ENCODE data around the gene ACKR2. TPM values are rescaled to one million over a fixed set of nuclear protein-coding genes. Genes with fewer than 3 reads are reported as not detected.

Gene ACKR2
- total and polyA plus RNA-seq, 5 donors: 1.2 to 2.4 (median 1.5) TPM

DNA sequence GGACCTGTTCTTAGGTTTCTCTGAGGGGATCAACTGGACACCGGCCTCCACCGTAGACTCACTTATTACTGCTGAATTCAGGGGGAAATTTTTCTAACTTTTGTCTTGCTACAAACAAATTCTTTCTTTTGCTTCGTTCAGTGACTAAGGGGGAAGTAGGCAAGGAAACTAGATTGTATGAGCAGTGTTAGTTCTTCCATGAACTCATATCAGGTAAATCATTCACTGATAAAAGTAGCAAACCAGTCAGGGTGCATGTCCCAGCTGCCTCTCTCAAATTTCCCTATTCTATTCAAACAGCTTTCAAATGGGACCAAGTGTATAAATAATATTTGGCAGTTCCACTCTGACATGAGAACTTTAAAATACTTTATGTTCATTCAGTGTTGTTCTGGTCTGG lies 28.8 kb upstream of the ACKR2 start:
- DNase-seq (no peak), ATAC-seq (no peak)
- WGBS: 74% methylated on average over 3 of the region's 3 CpGs
- Histone ChIP-seq H3K27me3 (ENCODE audit: control insufficient read depth, insufficient read depth) (no peaks in the 10 kb centered on the region), H3K9me3 (ENCODE audit: control insufficient read depth, low read length) (no peaks in the 10 kb centered on the region), H3K4me1 (ENCODE audit: control insufficient read depth, insufficient read depth, low read length) (no peaks in the 10 kb centered on the region), H3K27ac (ENCODE audit: low read length) (no peak overlapping the region), H3K4me3 (ENCODE audit: low read length) (no peak overlapping the region)
- intact Hi-C loops (cut with DNase I): loop anchor here in 3 of 4 donors (2.0 to 10.0 kb wide), 3 partner anchors 54 to 102 kb away; no protein-coding TSS in a partner anchor

DNA sequence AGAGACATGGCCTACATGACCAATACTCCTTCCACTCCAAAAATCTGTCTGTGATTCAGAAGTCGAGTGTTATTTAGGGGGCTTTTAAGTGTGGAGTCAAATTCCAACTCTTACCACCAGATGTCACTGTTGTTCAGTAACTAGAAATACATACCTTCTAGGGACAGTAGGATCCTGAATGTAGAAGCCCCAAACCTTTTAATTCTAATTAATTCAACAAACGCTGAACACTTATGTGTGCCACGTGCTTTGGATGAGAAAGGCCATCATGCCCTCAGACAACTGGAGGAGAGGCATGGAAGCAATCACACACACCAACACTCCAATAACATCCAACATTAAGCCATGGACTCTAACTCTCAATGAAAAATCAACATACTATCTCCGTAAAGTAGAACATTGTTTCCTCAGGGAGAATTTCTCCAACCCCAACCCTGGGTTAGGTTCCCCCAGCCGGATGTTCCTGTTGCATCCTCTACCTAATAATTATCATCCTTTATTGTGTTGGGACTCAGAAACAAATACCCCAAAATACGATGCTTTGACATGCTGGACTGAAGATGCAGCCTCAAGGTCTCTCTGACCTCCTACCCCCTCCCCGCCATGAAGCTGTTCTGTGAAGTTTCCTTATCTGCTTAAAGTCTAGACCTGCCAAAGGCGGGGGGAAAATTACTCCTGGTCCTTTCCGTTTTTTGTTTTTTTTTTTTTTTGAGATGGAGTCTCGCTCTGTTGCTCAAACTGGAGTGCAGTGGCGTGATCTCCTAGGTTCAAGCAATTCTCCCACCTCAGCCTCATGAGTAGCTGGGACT lies 28.1 kb upstream of the ACKR2 start:
- H3K27ac ChIP-seq (ENCODE audit: low read length): no peak overlapping the region
- H3K9me3 ChIP-seq (ENCODE audit: control insufficient read depth, low read length): no peaks in the 10 kb centered on the region
- DNase-seq (no peak), ATAC-seq (peak; percentile 67 to 70)
- no peaks in the 10 kb centered on the region for H3K4me1 ChIP-seq (ENCODE audit: control insufficient read depth, insufficient read depth, low read length)
- intact Hi-C loops (cut with DNase I): loop anchor here in 3 of 4 donors (2.0 to 10.0 kb wide), 3 partner anchors 54 to 101 kb away; no protein-coding TSS in a partner anchor
- H3K27me3 ChIP-seq (ENCODE audit: control insufficient read depth, insufficient read depth): no peaks in the 10 kb centered on the region
- no peak overlapping the region for H3K4me3 ChIP-seq (ENCODE audit: low read length)
- 54% methylated on average over 11 of the region's 11 CpGs for WGBS

DNA sequence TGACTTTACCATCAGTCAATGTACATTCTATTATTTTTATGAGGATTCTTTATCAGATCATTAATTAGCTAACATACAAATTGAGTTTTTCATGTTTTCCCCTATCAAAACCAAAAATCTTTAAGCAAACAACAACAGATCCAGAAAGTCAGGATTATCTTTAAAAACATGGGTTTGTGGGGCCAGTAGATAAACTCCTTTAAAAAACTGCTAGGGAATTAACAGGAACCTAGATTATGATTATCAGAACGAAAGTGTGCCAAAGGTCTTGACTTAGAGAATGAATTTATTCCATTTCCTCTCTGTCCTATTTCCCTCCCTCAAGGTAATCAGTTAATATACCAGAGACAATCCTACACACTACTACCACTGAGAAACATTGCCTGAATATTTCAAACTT lies 23.0 kb upstream of the ACKR2 start:
- Histone ChIP-seq H3K9me3 (ENCODE audit: control insufficient read depth, low read length) (no peaks in the 10 kb centered on the region), H3K4me3 (ENCODE audit: low read length) (no peak overlapping the region), H3K27me3 (ENCODE audit: control insufficient read depth, insufficient read depth) (no peaks in the 10 kb centered on the region), H3K4me1 (ENCODE audit: control insufficient read depth, insufficient read depth, low read length) (peaks cover 1% of the 10 kb centered on the region), H3K27ac (ENCODE audit: low read length) (no peak overlapping the region)
- intact Hi-C loops (cut with DNase I): loop anchor here in 2 of 4 donors (10.0 kb wide), 1 partner anchor 49 kb away; no protein-coding TSS in a partner anchor
- 37% methylated on average over 1 of the region's 1 CpG for WGBS
- no peak for DNase-seq
- ATAC-seq: no peak

DNA sequence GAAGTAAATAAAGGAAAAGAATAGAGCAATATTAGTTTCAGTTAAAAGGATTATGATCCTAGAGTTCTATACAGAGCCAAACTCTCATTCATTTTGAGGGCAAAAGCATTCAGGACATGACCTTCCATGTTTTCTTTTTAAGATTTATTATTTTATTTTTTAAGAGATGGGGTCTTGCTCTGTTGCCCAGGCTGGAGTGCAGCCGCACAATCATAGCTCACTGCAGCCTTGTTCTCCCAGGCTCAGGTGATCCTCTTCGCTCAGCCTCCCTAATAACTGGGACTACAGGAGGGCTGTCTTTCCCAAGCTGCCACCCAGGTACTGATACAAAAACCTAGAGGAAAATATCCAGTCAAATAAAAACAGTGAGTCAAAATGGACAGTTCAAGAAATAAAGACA lies 22.6 kb upstream of the ACKR2 start:
- DNase-seq (no peak), ATAC-seq (no peak)
- Histone ChIP-seq H3K4me1 (ENCODE audit: control insufficient read depth, insufficient read depth, low read length) (peaks cover 1% of the 10 kb centered on the region), H3K27me3 (ENCODE audit: control insufficient read depth, insufficient read depth) (no peaks in the 10 kb centered on the region), H3K9me3 (ENCODE audit: control insufficient read depth, low read length) (no peaks in the 10 kb centered on the region), H3K27ac (ENCODE audit: low read length) (no peak overlapping the region), H3K4me3 (ENCODE audit: low read length) (no peak overlapping the region)
- WGBS: 96% methylated on average over 2 of the region's 2 CpGs
- intact Hi-C loops (cut with DNase I): loop anchor here in 2 of 4 donors (10.0 kb wide), 1 partner anchor 48 kb away; no protein-coding TSS in a partner anchor

DNA sequence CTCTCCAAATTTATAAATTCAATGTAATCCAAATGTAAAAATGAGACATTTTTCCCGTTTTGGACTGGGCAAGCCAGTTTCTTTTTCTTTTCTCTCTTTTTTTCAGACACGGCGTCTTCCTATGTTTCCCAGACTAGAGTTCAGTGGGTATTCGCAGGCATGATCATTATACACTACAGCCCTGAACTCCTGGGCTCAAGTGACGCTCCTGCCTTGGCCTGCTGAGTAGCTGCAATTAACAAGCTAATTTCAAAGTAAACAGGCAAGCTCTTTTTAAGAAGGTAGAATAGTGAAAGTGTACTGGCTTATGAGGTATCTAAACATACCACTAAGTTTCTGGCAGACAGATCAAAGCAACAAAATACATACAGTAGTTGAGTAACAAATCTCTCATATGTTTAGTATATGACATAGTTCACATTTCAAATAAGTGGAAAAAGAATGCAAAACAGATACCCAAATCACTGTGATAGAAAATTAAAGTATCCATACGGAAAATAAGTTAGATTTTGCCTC lies 18.5 kb upstream of the ACKR2 start:
- H3K4me1 ChIP-seq (ENCODE audit: control insufficient read depth, insufficient read depth, low read length): peaks cover 3% of the 10 kb centered on the region
- H3K9me3 ChIP-seq (ENCODE audit: control insufficient read depth, low read length): no peaks in the 10 kb centered on the region
- H3K4me3 ChIP-seq (ENCODE audit: low read length): no peak overlapping the region
- DNase-seq (no peak), ATAC-seq (no peak)
- WGBS: 74% methylated on average over 6 of the region's 6 CpGs
- no peaks in the 10 kb centered on the region for H3K27me3 ChIP-seq (ENCODE audit: control insufficient read depth, insufficient read depth)
- intact Hi-C loops (cut with DNase I): no loop called here
- H3K27ac ChIP-seq (ENCODE audit: low read length): no peak overlapping the region

DNA sequence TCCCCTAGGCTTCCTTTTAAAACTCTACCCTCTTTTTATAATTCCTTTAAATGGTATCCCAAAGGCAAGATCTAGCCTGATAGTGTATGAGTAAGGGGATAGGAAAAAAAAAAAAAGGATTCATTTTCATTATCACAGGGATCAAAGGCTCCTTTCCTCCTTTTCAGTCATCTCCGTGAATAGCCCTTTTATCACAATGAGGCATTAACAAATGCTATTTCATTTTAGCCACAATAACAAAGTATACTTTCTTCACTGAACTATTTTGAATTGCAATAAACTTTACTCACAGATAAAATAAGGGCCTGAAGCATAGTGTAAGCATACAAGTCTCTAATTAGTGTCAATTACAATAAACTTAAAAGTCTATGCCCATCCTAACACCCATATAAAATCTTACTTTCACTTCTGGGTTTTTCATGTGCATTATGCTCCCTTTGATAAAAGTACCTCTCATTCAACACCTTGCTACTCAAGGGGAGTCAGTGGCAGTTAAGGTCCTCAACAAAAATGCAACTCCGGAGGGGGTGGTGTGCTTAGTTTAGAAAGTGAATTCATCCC lies 13.5 kb upstream of the ACKR2 start:
- Histone ChIP-seq H3K27ac (ENCODE audit: low read length) (no peak overlapping the region), H3K4me1 (ENCODE audit: control insufficient read depth, insufficient read depth, low read length) (peaks cover 1% of the 10 kb centered on the region), H3K9me3 (ENCODE audit: control insufficient read depth, low read length) (no peaks in the 10 kb centered on the region), H3K27me3 (ENCODE audit: control insufficient read depth, insufficient read depth) (no peaks in the 10 kb centered on the region), H3K4me3 (ENCODE audit: low read length) (no peak overlapping the region)
- intact Hi-C loops (cut with DNase I): no loop called here
- no peak for DNase-seq
- ATAC-seq: no peak
- 88% methylated on average over 2 of the region's 2 CpGs for WGBS

DNA sequence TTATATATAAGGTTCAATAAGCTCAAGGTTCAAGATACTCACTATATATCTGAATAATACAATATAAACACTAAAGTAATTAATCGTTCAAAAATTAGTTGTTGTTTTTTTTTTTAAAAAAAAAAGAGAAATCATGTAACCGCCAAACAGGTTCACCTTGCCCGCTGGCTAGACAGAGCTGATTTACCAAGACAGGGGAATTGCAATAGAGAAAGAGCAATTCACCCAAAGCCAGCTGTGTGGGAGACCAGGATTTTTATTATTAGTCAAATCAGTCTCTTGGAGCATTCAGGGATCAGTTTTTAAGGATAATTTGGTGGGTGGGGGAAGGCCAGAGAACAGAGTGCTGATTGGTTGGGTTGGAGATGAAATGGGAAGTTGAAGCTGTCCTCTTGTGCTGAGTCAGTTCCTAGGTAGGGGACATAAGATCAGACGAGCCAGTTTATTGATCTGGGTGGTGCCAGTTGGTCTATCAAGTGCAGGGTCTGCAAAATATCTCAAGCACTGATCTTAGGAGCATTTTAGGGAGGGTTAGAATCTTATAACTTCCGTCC lies 12.8 kb upstream of the ACKR2 start:
- ATAC-seq (no peak), DNase-seq (no peak)
- 93% methylated on average over 4 of the region's 5 CpGs for WGBS
- peaks cover 1% of the 10 kb centered on the region for H3K4me1 ChIP-seq (ENCODE audit: control insufficient read depth, insufficient read depth, low read length)
- H3K27me3 ChIP-seq (ENCODE audit: control insufficient read depth, insufficient read depth): no peaks in the 10 kb centered on the region
- intact Hi-C loops (cut with DNase I): no loop called here
- H3K9me3 ChIP-seq (ENCODE audit: control insufficient read depth, low read length): no peaks in the 10 kb centered on the region
- H3K27ac ChIP-seq (ENCODE audit: low read length): no peak overlapping the region
- H3K4me3 ChIP-seq (ENCODE audit: low read length): no peak overlapping the region

DNA sequence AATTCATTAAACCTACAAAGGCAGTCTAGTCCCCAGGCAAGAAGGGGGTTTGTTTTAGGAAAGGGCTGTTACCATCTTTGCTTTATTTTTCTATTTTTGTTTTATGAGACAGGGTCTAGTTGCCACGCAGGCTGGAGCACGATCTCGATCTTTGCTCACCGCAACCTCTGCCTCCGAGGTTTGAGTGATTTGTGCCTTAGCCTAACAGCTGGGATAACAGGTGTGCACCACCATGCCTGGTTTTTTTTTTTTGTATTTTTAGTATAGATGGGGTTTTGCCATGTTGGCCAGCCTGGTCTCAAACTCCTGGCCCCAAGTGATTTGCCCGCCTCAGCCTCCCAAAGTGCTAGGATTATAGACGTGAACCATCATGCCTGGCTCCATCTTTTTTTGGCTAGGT lies 9.9 kb upstream of the ACKR2 start:
- Histone ChIP-seq H3K4me3 (ENCODE audit: low read length) (no peak overlapping the region), H3K27ac (ENCODE audit: low read length) (no peak overlapping the region), H3K9me3 (ENCODE audit: control insufficient read depth, low read length) (no peaks in the 10 kb centered on the region), H3K27me3 (ENCODE audit: control insufficient read depth, insufficient read depth) (no peaks in the 10 kb centered on the region), H3K4me1 (ENCODE audit: control insufficient read depth, insufficient read depth, low read length) (peaks cover 3% of the 10 kb centered on the region)
- DNase-seq (no peak), ATAC-seq (no peak)
- WGBS: 82% methylated on average over 7 of the region's 7 CpGs
- intact Hi-C loops (cut with DNase I): no loop called here

DNA sequence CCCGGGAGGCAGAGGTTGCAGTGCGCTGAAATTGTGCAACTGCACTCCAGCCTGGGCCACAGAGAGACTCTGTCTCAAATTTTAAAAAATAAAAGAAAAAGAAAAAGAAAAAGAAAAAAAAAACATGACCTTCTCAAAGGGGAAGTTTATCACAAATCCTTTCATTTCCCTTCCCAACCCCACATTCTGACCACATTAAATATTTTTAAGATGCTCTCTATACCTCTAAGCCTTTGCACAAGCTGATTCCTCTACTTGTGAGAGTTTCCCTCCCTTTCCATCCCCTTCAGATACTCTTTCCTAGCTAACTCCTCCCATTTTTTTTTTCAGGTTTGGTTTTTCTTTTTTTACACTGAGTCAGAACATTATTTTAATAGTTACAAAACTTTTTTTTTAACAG lies 9.0 kb upstream of the ACKR2 start:
- 89% methylated on average over 2 of the region's 2 CpGs for WGBS
- DNase-seq (no peak), ATAC-seq (no peak)
- H3K27ac ChIP-seq (ENCODE audit: low read length): no peak overlapping the region
- peaks cover 4% of the 10 kb centered on the region for H3K4me1 ChIP-seq (ENCODE audit: control insufficient read depth, insufficient read depth, low read length)
- H3K27me3 ChIP-seq (ENCODE audit: control insufficient read depth, insufficient read depth): no peaks in the 10 kb centered on the region
- H3K4me3 ChIP-seq (ENCODE audit: low read length): no peak overlapping the region
- intact Hi-C loops (cut with DNase I): no loop called here
- H3K9me3 ChIP-seq (ENCODE audit: control insufficient read depth, low read length): no peaks in the 10 kb centered on the region

DNA sequence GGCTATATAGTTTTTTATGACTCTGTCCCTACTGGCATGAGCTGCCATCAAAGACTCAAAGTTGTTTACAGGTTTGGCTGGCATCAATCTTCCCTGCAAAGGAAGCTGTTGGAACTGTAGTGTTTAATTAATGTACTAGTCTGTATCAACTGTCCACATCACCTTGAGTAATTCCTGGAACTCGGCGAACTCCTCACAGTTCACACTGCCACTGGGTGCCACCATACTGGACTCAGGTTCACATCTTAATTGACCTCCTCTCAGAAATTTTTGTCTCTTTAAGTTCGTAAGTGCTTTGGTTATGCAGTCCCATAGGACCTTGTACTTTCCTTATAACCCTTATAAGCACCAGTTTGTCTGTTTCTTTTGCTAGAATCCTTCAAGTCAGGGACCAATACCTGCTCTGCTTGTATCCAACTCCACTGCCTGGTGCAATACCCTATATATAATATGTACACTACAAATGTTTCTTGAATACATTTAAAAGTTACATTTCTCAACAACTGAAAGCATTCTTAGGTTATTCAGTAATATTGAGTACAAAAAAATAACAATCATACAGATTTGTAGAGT lies 8.1 kb upstream of the ACKR2 start:
- Histone ChIP-seq H3K27me3 (ENCODE audit: control insufficient read depth, insufficient read depth) (no peaks in the 10 kb centered on the region), H3K9me3 (ENCODE audit: control insufficient read depth, low read length) (no peaks in the 10 kb centered on the region), H3K4me3 (ENCODE audit: low read length) (no peak overlapping the region), H3K27ac (ENCODE audit: low read length) (no peak overlapping the region), H3K4me1 (ENCODE audit: control insufficient read depth, insufficient read depth, low read length) (peaks cover 5% of the 10 kb centered on the region)
- ATAC-seq (no peak), DNase-seq (no peak)
- intact Hi-C loops (cut with DNase I): no loop called here
- WGBS: 87% methylated on average over 3 of the region's 3 CpGs

DNA sequence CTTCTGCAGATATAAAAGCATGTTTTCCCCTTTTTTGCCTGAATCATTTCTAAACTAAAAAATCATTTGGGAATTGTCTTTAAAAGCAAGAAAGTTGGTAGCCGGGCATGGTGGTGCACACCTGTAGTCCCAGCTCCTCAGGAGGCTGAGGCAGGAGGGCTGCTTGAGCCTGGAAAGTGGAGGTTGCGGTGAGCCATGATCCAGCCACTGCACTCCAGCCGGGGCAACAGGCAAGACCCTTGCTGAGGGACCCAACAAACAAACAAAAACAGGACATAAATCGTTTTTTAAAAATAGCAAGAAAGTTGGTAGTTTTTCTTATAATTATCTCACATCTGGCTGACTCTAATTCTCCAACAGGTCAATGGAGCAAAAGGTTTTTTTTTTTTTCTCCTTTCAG lies 7.5 kb upstream of the ACKR2 start:
- Histone ChIP-seq H3K27me3 (ENCODE audit: control insufficient read depth, insufficient read depth) (no peaks in the 10 kb centered on the region), H3K4me3 (ENCODE audit: low read length) (no peak overlapping the region), H3K27ac (ENCODE audit: low read length) (peak overlapping the region; percentile 25), H3K4me1 (ENCODE audit: control insufficient read depth, insufficient read depth, low read length) (peaks cover 5% of the 10 kb centered on the region), H3K9me3 (ENCODE audit: control insufficient read depth, low read length) (no peaks in the 10 kb centered on the region)
- ATAC-seq: no peak
- intact Hi-C loops (cut with DNase I): no loop called here
- 92% methylated on average over 4 of the region's 4 CpGs for WGBS
- no peak for DNase-seq

All from right cardiac atrium (tissue), 5 donors.